Neuronal stem cell (in vitro differentiated cells): Measurements from ENCODE around the gene KIF13A.
A peak's percentile ranks its signal among the peaks of the same experiment; 100 is the strongest.
"Not testable (repeated sequence)": the region's sequence is repeated elsewhere in the genome, so short reads cannot be mapped to it uniquely, and the experiment has no call there.

Experiments used
- DNase-seq: peaks from one replicate; pipeline ENCODE4 v3.0.0-alpha.2; 2013; ENCODE audit warnings: low spot score
- H2AFZ ChIP-seq: one replicate; pipeline ENCODE4 v1.6.1; 2013; ENCODE audit warnings: mild to moderate bottlenecking, low read length, inconsistent platforms
- H2AK5ac ChIP-seq: 2 replicates; pipeline ENCODE4 v1.6.1; 2013; ENCODE audit warnings: low read depth, mild to moderate bottlenecking, inconsistent platforms, low read length, moderate library complexity, mixed read lengths
- H2BK120ac ChIP-seq: 2 replicates; pipeline ENCODE4 v1.6.1; 2013; ENCODE audit warnings: low read depth, mild to moderate bottlenecking, inconsistent platforms, low read length, moderate library complexity, mixed read lengths
- H2BK12ac ChIP-seq: one replicate; pipeline ENCODE4 v1.6.1; 2013; ENCODE audit warnings: low read length, inconsistent platforms
- H2BK15ac ChIP-seq: 2 replicates; pipeline ENCODE4 v1.6.1; 2013; ENCODE audit warnings: mild to moderate bottlenecking, low read length, inconsistent platforms, mixed read lengths
- H2BK5ac ChIP-seq: one replicate; pipeline ENCODE4 v1.6.1; 2013; ENCODE audit warnings: inconsistent platforms, mild to moderate bottlenecking, low read length, moderate library complexity
- H3K14ac ChIP-seq: one replicate; pipeline ENCODE4 v1.6.1; 2013; ENCODE audit warnings: low read length, inconsistent platforms
- H3K18ac ChIP-seq: 2 replicates; pipeline ENCODE4 v1.6.1; 2013; ENCODE audit warnings: low read length, inconsistent platforms
- H3K23ac ChIP-seq: 2 replicates; pipeline ENCODE4 v1.6.1; 2013; ENCODE audit warnings: low read depth, mild to moderate bottlenecking, mixed read lengths, low read length, inconsistent platforms; ENCODE audit not compliant: poor library complexity
- H3K27ac ChIP-seq: replicated peaks from 3 replicates; pipeline ENCODE4 v1.5.1; 2013; ENCODE audit warnings: low read length, inconsistent platforms
- H3K27me3 ChIP-seq, 3 experiments: 2 replicates each; pipeline ENCODE4 v1.6.1; 2013; ENCODE audit warnings: low read length in 3 of 3, mild to moderate bottlenecking in 2 of 3, inconsistent platforms in 1 of 3, low read depth in 1 of 3, mixed read lengths in 1 of 3, moderate library complexity in 1 of 3; ENCODE audit not compliant: control insufficient read depth in 3 of 3, insufficient read depth in 3 of 3
- H3K36me3 ChIP-seq, 2 donors: replicated peaks in 1 of 2; 2 replicates each; pipeline ENCODE4 v1.6.1; 2013; ENCODE audit warnings: low read length in 2 of 2; ENCODE audit not compliant: control insufficient read depth in 2 of 2, insufficient read depth in 2 of 2
- H3K4ac ChIP-seq: 2 replicates; pipeline ENCODE4 v1.6.1; 2013; ENCODE audit warnings: inconsistent platforms, mild to moderate bottlenecking, low read length, moderate library complexity
- H3K4me1 ChIP-seq, 2 donors: 1 replicate in 1 of 2; 2 replicates in 1 of 2; pipeline ENCODE4 v1.6.1; 2013; ENCODE audit warnings: low read length in 2 of 2, low read depth in 1 of 2; ENCODE audit not compliant: control insufficient read depth in 2 of 2, insufficient read depth in 1 of 2
- H3K4me2 ChIP-seq: one replicate; pipeline ENCODE4 v1.6.1; 2013; ENCODE audit warnings: mild to moderate bottlenecking, low read length, inconsistent platforms; ENCODE audit not compliant: insufficient read depth, poor library complexity, severe bottlenecking
- H3K4me3 ChIP-seq, 2 donors: 2 replicates each; pipeline ENCODE4 v1.5.1; 2013; ENCODE audit warnings: low read length in 2 of 2, mild to moderate bottlenecking in 2 of 2, inconsistent platforms in 1 of 2, moderate library complexity in 1 of 2
- H3K79me1 ChIP-seq: one replicate; pipeline ENCODE4 v1.6.1; 2013; ENCODE audit warnings: low read depth, mild to moderate bottlenecking, inconsistent platforms, low read length, moderate library complexity
- H3K9ac ChIP-seq: one replicate; pipeline ENCODE4 v1.6.1; 2013; ENCODE audit warnings: mild to moderate bottlenecking, low read depth, low read length, inconsistent platforms; ENCODE audit not compliant: poor library complexity
- H3K9me3 ChIP-seq, 2 donors: replicated peaks in 1 of 2; 2 replicates each; pipeline versions ENCODE3 to v1.6.1; 2013; ENCODE audit warnings: low read length in 2 of 2, mild to moderate bottlenecking in 2 of 2, inconsistent platforms in 1 of 2, low read depth in 1 of 2, mixed read lengths in 1 of 2, moderate library complexity in 1 of 2; ENCODE audit not compliant: control insufficient read depth in 2 of 2, insufficient read depth in 1 of 2
- H4K8ac ChIP-seq: one replicate; pipeline ENCODE4 v1.6.1; 2013; ENCODE audit warnings: low read depth, mild to moderate bottlenecking, inconsistent platforms, low read length, moderate library complexity
- H4K91ac ChIP-seq: one replicate; pipeline ENCODE4 v1.6.1; 2013; ENCODE audit warnings: low read length, low read depth, mild to moderate bottlenecking, inconsistent platforms; ENCODE audit not compliant: poor library complexity
- WGBS, 2 donors: extraction: QIAGEN DNeasy Blood & Tissue Kit; methylation state at CpG; one replicate each; pipeline ENCODE4 v1.1.7; 2013; ENCODE audit warnings: missing lambda C conversion rate in 2 of 2, mixed read lengths in 1 of 2; ENCODE audit not compliant: insufficient read length in 2 of 2, insufficient replicate concordance in 1 of 2; ENCODE audit errors: extremely low coverage in 2 of 2; 5-methylcytosine and 5-hydroxymethylcytosine counted together

The KIF13A gene

GRCh38 chr6:17740559-17741220, 246.7 kb downstream of the KIF13A start:
- Histone ChIP-seq H3K79me1 (no peaks in the 10 kb centered on the region), H2BK15ac (no peak overlapping the region), H2AFZ (no peak overlapping the region), H2BK12ac (no peak overlapping the region), H3K36me3 (no peaks in the 10 kb centered on the region), H4K8ac (no peak overlapping the region), H3K4me3 (peak overlapping the region in 1 of 2 donors; percentile 3), H3K4me1 (peaks cover 0 to 1% of the 10 kb centered on the region in 2 donors), H4K91ac (no peak overlapping the region), H3K14ac (no peak overlapping the region), H2BK120ac (no peak overlapping the region), H2AK5ac (no peak overlapping the region), H3K27ac (no peak overlapping the region), H3K9me3 (no peaks in the 10 kb centered on the region), H3K9ac (no peak overlapping the region), H3K27me3 (no peaks in the 10 kb centered on the region), H3K23ac (no peak overlapping the region), H3K4me2 (no peak overlapping the region), H3K18ac (no peak overlapping the region), H2BK5ac (no peak overlapping the region), H3K4ac (no peak overlapping the region)
- no peak for DNase-seq
- WGBS, 2 donors, result no CpG with 5 or more reads among the region's 5 CpGs

- H3K36me3 ChIP-seq, result no peaks in the 10 kb centered on the region
- no peaks in the 10 kb centered on the region for H3K9me3 ChIP-seq
- H3K4me1 ChIP-seq, result peaks cover 0 to 1% of the 10 kb centered on the region in 2 donors
- H2BK15ac ChIP-seq, result no peak overlapping the region
- no peak overlapping the region for H2AFZ ChIP-seq
- no peak overlapping the region for H3K4me2 ChIP-seq
- DNase-seq, result no peak
- no peaks in the 10 kb centered on the region for H3K79me1 ChIP-seq
- no peak overlapping the region for H2BK5ac ChIP-seq
- no peak overlapping the region for H3K18ac ChIP-seq
- no peak overlapping the region for H2BK12ac ChIP-seq
- H3K9ac ChIP-seq, result no peak overlapping the region
- no peak overlapping the region for H4K8ac ChIP-seq
- no peak overlapping the region for H3K14ac ChIP-seq
- no peak overlapping the region for H3K23ac ChIP-seq
- no peak overlapping the region for H2BK120ac ChIP-seq
- H3K4me3 ChIP-seq, result no peak overlapping the region
- no peak overlapping the region for H4K91ac ChIP-seq
- H3K27ac ChIP-seq, result no peak overlapping the region
- H2AK5ac ChIP-seq, result no peak overlapping the region
- no peaks in the 10 kb centered on the region for H3K27me3 ChIP-seq
- WGBS, 2 donors, result no CpG with 5 or more reads among the region's 1 CpG
- no peak overlapping the region for H3K4ac ChIP-seq
Observed at GRCh38 chr6:17737704-17738252, 249.7 kb downstream of the KIF13A start.

- not testable (repeated sequence) for H3K79me1 ChIP-seq, H2AFZ ChIP-seq, H4K91ac ChIP-seq, H3K27me3 ChIP-seq, H3K4me1 ChIP-seq, H2BK120ac ChIP-seq, DNase-seq, H3K4me3 ChIP-seq, H3K36me3 ChIP-seq, H3K27ac ChIP-seq, H2BK12ac ChIP-seq, H3K18ac ChIP-seq, H3K4me2 ChIP-seq, H3K4ac ChIP-seq, H3K14ac ChIP-seq, H3K23ac ChIP-seq, H4K8ac ChIP-seq, H3K9me3 ChIP-seq, H2AK5ac ChIP-seq, H3K9ac ChIP-seq, H2BK15ac ChIP-seq, H2BK5ac ChIP-seq
- no CpG with 5 or more reads among the region's 27 CpGs for WGBS, 2 donors
Observed at GRCh38 chr6:17735311-17735710, 252.1 kb downstream of the KIF13A start.

- H3K79me1 ChIP-seq, result no peaks in the 10 kb centered on the region
- H3K36me3 ChIP-seq, result no peaks in the 10 kb centered on the region
- no peak overlapping the region for H2AFZ ChIP-seq
- H2BK15ac ChIP-seq, result no peak overlapping the region
- H3K4me3 ChIP-seq, result no peak overlapping the region
- no peak overlapping the region for H2BK12ac ChIP-seq
- no peak overlapping the region for H2AK5ac ChIP-seq
- H3K27me3 ChIP-seq, result no peaks in the 10 kb centered on the region
- no peak overlapping the region for H3K27ac ChIP-seq
- H3K9me3 ChIP-seq, result no peaks in the 10 kb centered on the region
- H3K4me2 ChIP-seq, result no peak overlapping the region
- no peak overlapping the region for H3K4ac ChIP-seq
- H3K4me1 ChIP-seq, result no peaks in the 10 kb centered on the region
- no peak overlapping the region for H2BK5ac ChIP-seq
- no peak overlapping the region for H2BK120ac ChIP-seq
- H4K8ac ChIP-seq, result no peak overlapping the region
- H3K14ac ChIP-seq, result no peak overlapping the region
- DNase-seq, result no peak
- H3K23ac ChIP-seq, result no peak overlapping the region
- no peak overlapping the region for H3K18ac ChIP-seq
- no peak overlapping the region for H3K9ac ChIP-seq
- no CpG with 5 or more reads among the region's 6 CpGs for WGBS, 2 donors
- H4K91ac ChIP-seq, result no peak overlapping the region
Observed at GRCh38 chr6:17730078-17730704, 257.2 kb downstream of the KIF13A start.
